Endothelial cell of umbilical vein (primary cell): Measurements from ENCODE around the gene KCNQ5. TPM values are rescaled to one million over a fixed set of nuclear protein-coding genes. Genes with fewer than 3 reads are reported as not detected.

Experiments used
- BruUV-seq: library from RNA; stranded (reverse); fragments of 400-500 nt; replicated peaks from 2 replicates; lab custom pipeline; 2021; lab: Mats Ljungman, UMichigan
- CTCF ChIA-PET: fragments of 300-600, 350-600 bp; sonication (Branson Sonifier 250); formaldehyde crosslinking; loops from one replicate; lab custom pipeline; 2021; ENCODE audit warnings: antibody characterized with exemption, inconsistent platforms; lab: Charles Lee
- POLR2A ChIA-PET: fragments of 300-600, 350-600 bp; sonication (Branson Sonifier 250); formaldehyde crosslinking; loops from one replicate; lab custom pipeline; 2021; ENCODE audit warnings: antibody characterized with exemption, inconsistent platforms; lab: Charles Lee
- DNase-seq: peaks from one replicate; pipeline ENCODE4 v3.0.0-alpha.2; 2011; ENCODE audit warnings: low read depth, low spot score
- FAIRE-seq: peaks from 2 replicates; lab custom pipeline; 2011; peaks lifted over from hg19 to GRCh38; lab: Jason Lieb, UNC
- H2AFZ ChIP-seq: 2 replicates; pipeline ENCODE4 v1.6.0; 2012; ENCODE audit warnings: low read depth, low read length, control low read depth, inconsistent platforms
- H3K27ac ChIP-seq: 2 replicates; pipeline ENCODE4 v1.5.1; 2011; ENCODE audit warnings: low read depth, mild to moderate bottlenecking, control low read depth, low read length, moderate library complexity; ENCODE audit not compliant: insufficient read depth
- H3K27me3 ChIP-seq, 2 experiments: 2 replicates each; pipeline versions ENCODE4 v1.6.0 to v1.6.1; 2011; ENCODE audit warnings: low read length in 2 of 2, mixed read lengths in 1 of 2; ENCODE audit not compliant: control insufficient read depth in 2 of 2, insufficient read depth in 2 of 2
- H3K36me3 ChIP-seq, 2 experiments: 2 replicates in 1 of 2; 3 replicates in 1 of 2; pipeline ENCODE4 v1.5.1; 2011; ENCODE audit warnings: low read length in 2 of 2, mild to moderate bottlenecking in 1 of 2, moderate library complexity in 1 of 2; ENCODE audit not compliant: control insufficient read depth in 2 of 2, insufficient read depth in 2 of 2; ENCODE audit errors: extremely low read depth in 1 of 2
- H3K4me1 ChIP-seq: 3 replicates; pipeline ENCODE4 v1.5.1; 2011; ENCODE audit warnings: mild to moderate bottlenecking, low read length; ENCODE audit not compliant: control insufficient read depth, insufficient read depth; ENCODE audit errors: extremely low read depth
- H3K4me2 ChIP-seq: 2 replicates; pipeline ENCODE4 v1.6.1; 2011; ENCODE audit warnings: low read length, control low read depth, mixed read lengths; ENCODE audit not compliant: insufficient read depth
- H3K4me3 ChIP-seq, 3 experiments: fragments of 200-600 bp in 1 of 3; sonication (generic), shearing (Covaris generic) in 1 of 3; replicated peaks in 1 of 3; 2 replicates each; pipeline ENCODE4 v1.5.1; 2011 to 2016; ENCODE audit warnings: control low read depth in 3 of 3, low read length in 3 of 3, mild to moderate bottlenecking in 2 of 3, inconsistent platforms in 1 of 3, low read depth in 1 of 3, moderate library complexity in 1 of 3; ENCODE audit not compliant: insufficient read depth in 1 of 3
- H3K79me2 ChIP-seq: 2 replicates; pipeline ENCODE4 v1.6.0; 2012; ENCODE audit warnings: low read length, inconsistent platforms; ENCODE audit not compliant: control insufficient read depth, insufficient read depth
- H3K9ac ChIP-seq: replicated peaks from 2 replicates; pipeline ENCODE3; 2011; ENCODE audit warnings: low read length, control low read depth; ENCODE audit not compliant: insufficient read depth; ENCODE audit errors: extremely low read depth
- H3K9me1 ChIP-seq: replicated peaks from 3 replicates; pipeline ENCODE4 v1.6.0; 2011; ENCODE audit warnings: mild to moderate bottlenecking, low read length; ENCODE audit not compliant: control insufficient read depth, insufficient read depth; ENCODE audit errors: extremely low read depth
- H3K9me3 ChIP-seq: replicated peaks from 2 replicates; pipeline ENCODE4 v1.5.1; 2012; ENCODE audit warnings: low read length, inconsistent platforms; ENCODE audit not compliant: control insufficient read depth, insufficient read depth
- H4K20me1 ChIP-seq: replicated peaks from 2 replicates; pipeline ENCODE3; 2011; ENCODE audit warnings: mild to moderate bottlenecking, low read length; ENCODE audit not compliant: control insufficient read depth, insufficient read depth; ENCODE audit errors: extremely low read depth
- CTCF ChIP-seq, 2 donors: IDR thresholded peaks; 1 replicate in 1 of 2; 2 replicates in 1 of 2; pipeline ENCODE4 v1.5.1; 2011; ENCODE audit warnings: low read length in 2 of 2, mild to moderate bottlenecking in 2 of 2, moderate library complexity in 2 of 2, control low read depth in 1 of 2, inconsistent platforms in 1 of 2, low read depth in 1 of 2; ENCODE audit not compliant: insufficient read depth in 1 of 2; ENCODE audit errors: extremely low read depth in 1 of 2
- EZH2 ChIP-seq: IDR thresholded peaks from 2 replicates; pipeline ENCODE4 v1.6.1; 2012; ENCODE audit warnings: borderline replicate concordance, low read depth, mild to moderate bottlenecking, moderate library complexity, low read length, inconsistent platforms; ENCODE audit not compliant: severe bottlenecking
- FOS ChIP-seq: IDR thresholded peaks from 2 replicates; pipeline ENCODE4 v1.6.1; 2011; ENCODE audit warnings: mild to moderate bottlenecking, low read length, moderate library complexity, borderline replicate concordance; ENCODE audit not compliant: insufficient read depth
- GATA2 ChIP-seq: IDR thresholded peaks from 2 replicates; pipeline ENCODE4 v1.7.0; 2011; ENCODE audit warnings: low read depth, mild to moderate bottlenecking, moderate library complexity, mixed read lengths, low read length; ENCODE audit not compliant: insufficient read length, insufficient read depth
- JUN ChIP-seq: IDR thresholded peaks from 2 replicates; pipeline ENCODE4 v1.6.1; 2011; ENCODE audit warnings: borderline replicate concordance, low read depth; ENCODE audit not compliant: insufficient read length, insufficient read depth
- MAX ChIP-seq: IDR thresholded peaks from 2 replicates; pipeline ENCODE4 v1.6.1; 2011; ENCODE audit not compliant: insufficient read depth, insufficient read length
- MYC ChIP-seq: IDR thresholded peaks from one replicate; pipeline ENCODE4 v1.6.1; 2011; ENCODE audit warnings: mild to moderate bottlenecking, low read depth, low read length
- POLR2A ChIP-seq: IDR thresholded peaks from 2 replicates; pipeline ENCODE4 v1.6.1; 2012; ENCODE audit warnings: low read depth, mild to moderate bottlenecking, control low read depth, low read length
- POLR2AphosphoS5 ChIP-seq: IDR thresholded peaks from 2 replicates; pipeline ENCODE4 v1.6.1; 2012; ENCODE audit warnings: low read depth, mild to moderate bottlenecking, control low read depth, low read length, moderate library complexity; ENCODE audit not compliant: insufficient read depth
- dilution Hi-C: fragments of 300-500 bp; cut with MboI; formaldehyde crosslinking; loops from one replicate; pipeline ENCODE4 v1.15.0; 2019; ENCODE audit warnings: low sequenced_read_pairs; ENCODE audit not compliant: extremely low pct_ligation_motif_present
- intact Hi-C: fragments of 100-400 bp; cut with micrococcal nuclease; formaldehyde crosslinking; loops from one replicate; pipeline ENCODE4 v1.10.0; 2022
- polyA plus RNA-seq, 4 experiments: library from polyadenylated mRNA; depleted of rRNA in 3 of 4; stranded (reverse) in 3 of 4; unstranded in 1 of 4; fragments of >200 nt; gene quantifications; 2 replicates each; pipeline versions ENCODE4 v1.2.1 to v1.2.3, GENCODE V29; 2011 to 2012; ENCODE audit warnings: missing spikeins in 1 of 4
- total RNA-seq: library from RNA; stranded (reverse); gene quantifications from 2 replicates; pipeline ENCODE4 v1.2.3, GENCODE V29; 2021

Gene KCNQ5
- total and polyA plus RNA-seq, 2 donors (not counting 3 experiments of a cell fraction or from before 2014, with no cell fraction given) = 0.22 TPM; not detected in 1

DNA sequence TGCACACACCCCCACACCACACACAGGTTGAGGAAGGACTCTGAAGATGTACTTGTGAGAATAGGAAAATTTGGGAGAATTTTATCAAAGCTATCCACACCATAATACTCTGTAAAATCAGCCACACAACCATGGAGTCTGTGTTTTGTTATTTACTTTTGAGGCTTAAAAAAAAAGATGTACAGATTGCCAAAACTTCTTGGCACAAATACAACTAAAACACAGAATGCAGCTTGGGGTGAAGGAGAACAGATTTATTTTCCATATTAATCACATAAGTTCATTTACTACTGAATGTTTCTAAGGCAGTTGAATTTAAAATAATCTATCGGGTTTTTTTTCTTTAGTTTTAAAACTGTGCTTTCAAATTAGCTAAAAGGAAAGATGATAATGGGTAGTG, 32.8 kb upstream of the KCNQ5 start:
- DNase-seq (no peak), FAIRE-seq (no peak)
- H3K9me1 ChIP-seq = no peaks in the 10 kb centered on the region
- dilution Hi-C loops (no loop called here), intact Hi-C loops (no loop called here)
- no peaks in the 10 kb centered on the region for H3K79me2 ChIP-seq
- no peak overlapping the region for H3K27ac ChIP-seq
- TF ChIP-seq JUN (no peak), EZH2 (no peak), FOS (no peak), POLR2A (no peak), POLR2AphosphoS5 (no peak), CTCF (IDR thresholded peaks at IDR 0.05; ENCODE audit: extremely low read depth in 1 of 2, insufficient read depth in 1 of 2, low read depth in 1 of 2, low read length in 2 of 2) (no peak), GATA2 (no peak), MYC (no peak), MAX (no peak)
- ChIA-PET CTCF (interaction anchor here (0.6 to 2.0 kb wide), 4 partner anchors 9 to 545 kb away, joined by 3 to 6 read pairs (median 4); no protein-coding TSS in a partner anchor), POLR2A (no interaction called here)
- no peaks in the 10 kb centered on the region for H3K4me1 ChIP-seq
- no peaks in the 10 kb centered on the region for H3K27me3 ChIP-seq
- H3K36me3 ChIP-seq = no peaks in the 10 kb centered on the region
- H4K20me1 ChIP-seq = no peaks in the 10 kb centered on the region
- H3K9me3 ChIP-seq = no peaks in the 10 kb centered on the region
- no peak overlapping the region for H3K9ac ChIP-seq
- no peak overlapping the region for H2AFZ ChIP-seq
- H3K4me3 ChIP-seq = no peak overlapping the region
- BruUV-seq = no TSS peak
- H3K4me2 ChIP-seq = no peak overlapping the region
